Smooth muscle cell (in vitro differentiated cells): ENCODE measurements around the gene TNFAIP2. TPM values are rescaled to one million over a fixed set of nuclear protein-coding genes. Genes with fewer than 3 reads are reported as not detected.
"Not testable (repeated sequence)": the region's sequence is repeated elsewhere in the genome, so short reads cannot be mapped to it uniquely, and the experiment has no call there.

Experiments
- DNase-seq: peaks from one replicate; lab custom pipeline; 2025; ENCODE audit not compliant: unreplicated experiment; lab: John Stamatoyannopoulos, UW
- H2AFZ ChIP-seq: fragments of 200-600 bp; sonication (generic); 2 replicates; pipeline ENCODE4 v1.6.0; 2016; ENCODE audit warnings: antibody characterized with exemption, low read depth, mild to moderate bottlenecking
- H3F3A ChIP-seq: fragments of 200-600 bp; sonication (generic); 2 replicates; pipeline ENCODE4 v1.6.0; 2017; ENCODE audit warnings: antibody characterized with exemption, low read depth
- H3K27ac ChIP-seq: fragments of 200-600 bp; sonication (generic); 2 replicates; pipeline ENCODE4 v1.5.1; 2016; ENCODE audit warnings: low read depth, mild to moderate bottlenecking
- H3K27me3 ChIP-seq: fragments of 200-600 bp; sonication (generic); 2 replicates; pipeline ENCODE4 v1.6.1; 2016; ENCODE audit warnings: low read depth, mild to moderate bottlenecking
- H3K36me3 ChIP-seq: fragments of 200-600 bp; sonication (generic); 2 replicates; pipeline ENCODE4 v1.5.1; 2016; ENCODE audit warnings: low read depth
- H3K4me1 ChIP-seq: fragments of 200-600 bp; sonication (generic); 2 replicates; pipeline ENCODE4 v1.5.1; 2016; ENCODE audit warnings: low read depth
- H3K4me2 ChIP-seq: fragments of 200-600 bp; sonication (generic); 2 replicates; pipeline ENCODE4 v1.6.0; 2016; ENCODE audit warnings: mild to moderate bottlenecking
- H3K4me3 ChIP-seq: fragments of 200-600 bp; sonication (generic); 2 replicates; pipeline ENCODE4 v1.5.1; 2016; ENCODE audit warnings: mild to moderate bottlenecking
- H3K79me2 ChIP-seq: fragments of 200-600 bp; sonication (generic); 2 replicates; pipeline ENCODE4 v1.6.0; 2016; ENCODE audit warnings: low read depth, mild to moderate bottlenecking
- H3K9ac ChIP-seq: fragments of 200-600 bp; sonication (generic); 2 replicates; pipeline ENCODE4 v1.6.0; 2016; ENCODE audit warnings: low read depth
- H3K9me3 ChIP-seq: fragments of 200-600 bp; sonication (generic); replicated peaks from 2 replicates; pipeline ENCODE4 v1.5.1; 2016; ENCODE audit warnings: low read depth
- H4K20me1 ChIP-seq: fragments of 200-600 bp; sonication (generic); 2 replicates; pipeline ENCODE4 v1.6.0; 2016; ENCODE audit warnings: low read depth
- CTCF ChIP-seq: fragments of 200-600 bp; sonication (generic); IDR thresholded peaks from 2 replicates; pipeline ENCODE4 v1.5.1; 2017; ENCODE audit warnings: borderline replicate concordance, mild to moderate bottlenecking, antibody characterized with exemption; ENCODE audit not compliant: insufficient read depth, poor library complexity, severe bottlenecking
- WGBS: methylation state at CpG from one replicate; pipeline ENCODE4 v1.1.7; 2016; ENCODE audit warnings: low lambda C conversion rate; 5-methylcytosine and 5-hydroxymethylcytosine counted together
- polyA plus RNA-seq: library from polyadenylated mRNA; unstranded; fragments of >200 nt; fragmentation: Nextera tagmentation; extraction: Ambion mirVana; gene quantifications from 2 replicates; pipeline ENCODE4 v1.2.1, GENCODE V29; 2016
- total RNA-seq: library from RNA; depleted of rRNA; stranded (reverse); fragments of >200 nt; gene quantifications from 2 replicates; pipeline ENCODE4 v1.2.3, GENCODE V29; 2014

The TNFAIP2 gene
- total and polyA plus RNA-seq, 2 experiments from 2014 or later, result 35.7 to 76.5 TPM

GRCh38 chr14:103164779-103165178 is 41.5 kb downstream of the TNFAIP2 start:
- no peaks in the 10 kb centered on the region for H4K20me1 ChIP-seq
- no peak for DNase-seq

GRCh38 chr14:103165323-103165722 is 42.1 kb downstream of the TNFAIP2 start:
- no peaks in the 10 kb centered on the region for H3F3A ChIP-seq
- no peak overlapping the region for H3K9ac ChIP-seq
- no peak for TF ChIP-seq CTCF
- no peaks in the 10 kb centered on the region for H3K36me3 ChIP-seq
- no peak for DNase-seq
- 88% methylated on average over 6 of the region's 6 CpGs for WGBS
- H3K4me1 ChIP-seq, result no peaks in the 10 kb centered on the region
- no peak overlapping the region for H3K4me3 ChIP-seq
- no peak overlapping the region for H3K4me2 ChIP-seq
- H3K79me2 ChIP-seq, result no peaks in the 10 kb centered on the region
- no peaks in the 10 kb centered on the region for H3K27me3 ChIP-seq
- H3K27ac ChIP-seq, result no peak overlapping the region
- H3K9me3 ChIP-seq, result no peaks in the 10 kb centered on the region
- no peaks in the 10 kb centered on the region for H4K20me1 ChIP-seq
- H2AFZ ChIP-seq, result no peak overlapping the region

More at GRCh38 chr14:103164779-103165178, 41.5 kb downstream of the TNFAIP2 start:
- H3K9ac ChIP-seq, result no peak overlapping the region
- H3K36me3 ChIP-seq, result no peaks in the 10 kb centered on the region
- H3K27ac ChIP-seq, result no peak overlapping the region
- no peak overlapping the region for H2AFZ ChIP-seq
- H3K4me1 ChIP-seq, result no peaks in the 10 kb centered on the region
- H3K79me2 ChIP-seq, result no peaks in the 10 kb centered on the region
- TF ChIP-seq CTCF, result no peak
- no peaks in the 10 kb centered on the region for H3K9me3 ChIP-seq
- WGBS, result 85% methylated on average over 9 of the region's 9 CpGs
- no peak overlapping the region for H3K4me3 ChIP-seq
- H3K27me3 ChIP-seq, result no peaks in the 10 kb centered on the region
- H3F3A ChIP-seq, result no peaks in the 10 kb centered on the region
- H3K4me2 ChIP-seq, result no peak overlapping the region

- Histone ChIP-seq H2AFZ (no peak overlapping the region), H4K20me1 (no peaks in the 10 kb centered on the region), H3K27ac (no peak overlapping the region), H3K4me2 (no peak overlapping the region), H3K9ac (no peak overlapping the region), H3F3A (no peaks in the 10 kb centered on the region), H3K9me3 (no peaks in the 10 kb centered on the region), H3K36me3 (no peaks in the 10 kb centered on the region), H3K4me1 (no peaks in the 10 kb centered on the region), H3K4me3 (no peak overlapping the region), H3K27me3 (no peaks in the 10 kb centered on the region), H3K79me2 (no peaks in the 10 kb centered on the region)
- DNase-seq, result no peak
- no peak for TF ChIP-seq CTCF
- 88% methylated on average over 6 of the region's 6 CpGs for WGBS
Observed at GRCh38 chr14:103169954-103170353, 46.7 kb downstream of the TNFAIP2 start.

GRCh38 chr14:103171206-103171605 is 47.9 kb downstream of the TNFAIP2 start:
- 84% methylated on average over 2 of the region's 2 CpGs for WGBS
- H3K4me3 ChIP-seq, H3K27me3 ChIP-seq, H3K4me1 ChIP-seq, H4K20me1 ChIP-seq, H3K4me2 ChIP-seq, H3K27ac ChIP-seq, H3K36me3 ChIP-seq, DNase-seq, H3F3A ChIP-seq, H3K79me2 ChIP-seq, H3K9ac ChIP-seq, H2AFZ ChIP-seq, H3K9me3 ChIP-seq: not testable (repeated sequence)
